ENCODE data around the gene ARID1A. TPM values are rescaled to one million over a fixed set of nuclear protein-coding genes. Genes with fewer than 3 reads are reported as not detected.

The ARID1A gene
- total and polyA plus RNA-seq, 2 experiments from 2014 or later, result 50.0 to 104 TPM

GRCh38 chr1:26768755-26769154, 72.9 kb downstream of the ARID1A start (continued):
- TF ChIP-seq ETS1 (IDR thresholded peaks at IDR 0.05) (no peak), ZNF331 (CRISPR knock-in tag; IDR thresholded peaks at IDR 0.05; ENCODE audit: low read depth) (no peak), POLR2AphosphoS5 (IDR thresholded peaks at IDR 0.05; ENCODE audit: low read depth) (no peak), CREB1 (CRISPR knock-in tag; IDR thresholded peaks at IDR 0.05; ENCODE audit: low read depth) (no peak), STAT1 (IDR thresholded peaks at IDR 0.05; ENCODE audit: unreplicated experiment) (no peak), CTCF (conservative IDR thresholded peaks at IDR 0.05; ENCODE audit: low read depth in 2 of 2) (no peak), EZH2 (IDR thresholded peaks at IDR 0.05; ENCODE audit: low read depth, unreplicated experiment) (no peak), REST (IDR thresholded peaks at IDR 0.05; ENCODE audit: unreplicated experiment) (no peak), ZNF114 (CRISPR knock-in tag; IDR thresholded peaks at IDR 0.05) (no peak), JUNB (IDR thresholded peaks at IDR 0.05; ENCODE audit: unreplicated experiment) (no peak), NANOG (IDR thresholded peaks at IDR 0.05; ENCODE audit: borderline replicate concordance) (no peak)

- peaks cover 99% of the 10 kb centered on the region for H3K36me3 Mint-ChIP-seq (ENCODE audit: low read depth)
- no peaks in the 10 kb centered on the region for H3K4me1 Mint-ChIP-seq
- Histone ChIP-seq H3K4me3 (no peak overlapping the region), H3K9me2 (ENCODE audit: insufficient read depth) (no peaks in the 10 kb centered on the region), H3K4me1 (ENCODE audit: insufficient read depth) (no peaks in the 10 kb centered on the region), H3K4me2 (no peak overlapping the region), H3K36me3 (ENCODE audit: insufficient read depth) (peaks cover 88% of the 10 kb centered on the region), H3F3A (replicated peaks; ENCODE audit: low read depth) (0 out of 2 replicates have a peak, but pooled peaks cover 5% of the 10 kb centered on the region), H3K27me3 (ENCODE audit: insufficient read depth) (no peaks in the 10 kb centered on the region), H3K79me2 (replicated peaks; ENCODE audit: insufficient read depth) (no peaks in the 10 kb centered on the region), H4K20me1 (replicated peaks; ENCODE audit: insufficient read depth) (peaks cover 12% of the 10 kb centered on the region; the same call in 1 of the 2 replicates), H2AFZ (no peak overlapping the region), H3K27ac (ENCODE audit: low read depth) (no peak overlapping the region)
- no peak overlapping the region for H3K4me3 Mint-ChIP-seq
- ATAC-seq (no peak), DNase-seq (ENCODE audit: low spot score) (no peak)
- no peaks in the 10 kb centered on the region for H3K9me3 Mint-ChIP-seq
- peak overlapping the region; percentile 89; the same call in 1 of the 2 replicates for H3K27ac Mint-ChIP-seq
- H3K27me3 Mint-ChIP-seq (ENCODE audit: insufficient read depth, low read depth, poor library complexity), result peaks cover 7% of the 10 kb centered on the region
- TF ChIP-seq CTCF (conservative IDR thresholded peaks at IDR 0.05; ENCODE audit: low read depth in 2 of 2), result no peak
- TF ChIP-seq STAT1 (IDR thresholded peaks at IDR 0.05; ENCODE audit: unreplicated experiment), result no peak
Observed at GRCh38 chr1:26771285-26771642, 75.4 kb downstream of the ARID1A start.

All from GM23338 (cell line).